GM18507 (cell line): ENCODE results near the gene DEFB113.

Source experiments
- DNase-seq: peaks from one replicate; pipeline ENCODE4 v3.0.0; 2011; ENCODE audit warnings: low read depth; ENCODE audit not compliant: insufficient read length; ENCODE audit errors: extremely low spot score
- FAIRE-seq: peaks from 2 replicates; lab custom pipeline; 2011; peaks lifted over from hg19 to GRCh38; lab: Jason Lieb, UNC

Gene DEFB113

DNA sequence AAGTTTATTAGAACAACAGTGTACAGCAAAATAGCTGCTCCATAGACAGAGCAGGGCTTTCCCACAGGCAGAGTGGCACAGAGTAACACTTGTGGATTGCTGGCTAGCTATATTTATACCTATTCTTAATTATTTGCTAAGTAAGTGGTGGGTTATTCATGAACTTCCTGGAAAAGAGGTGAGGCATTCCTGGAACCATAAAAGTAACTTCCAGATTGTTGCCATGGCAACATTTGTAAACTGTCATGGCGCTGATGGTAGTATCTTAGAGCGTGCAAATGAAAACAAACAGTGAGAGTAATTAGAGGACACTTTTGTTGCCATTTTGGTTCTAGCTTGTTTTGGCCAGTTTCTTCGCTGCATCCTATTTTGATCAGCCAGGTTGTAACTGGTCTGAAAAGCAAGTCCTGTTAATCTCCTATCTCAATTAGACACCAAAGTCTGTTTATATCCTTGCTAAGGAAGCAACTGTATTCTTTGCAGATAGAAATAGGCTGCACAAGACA is 29.4 kb downstream of the DEFB113 start:
- no peak for DNase-seq
- FAIRE-seq: no peak

DNA sequence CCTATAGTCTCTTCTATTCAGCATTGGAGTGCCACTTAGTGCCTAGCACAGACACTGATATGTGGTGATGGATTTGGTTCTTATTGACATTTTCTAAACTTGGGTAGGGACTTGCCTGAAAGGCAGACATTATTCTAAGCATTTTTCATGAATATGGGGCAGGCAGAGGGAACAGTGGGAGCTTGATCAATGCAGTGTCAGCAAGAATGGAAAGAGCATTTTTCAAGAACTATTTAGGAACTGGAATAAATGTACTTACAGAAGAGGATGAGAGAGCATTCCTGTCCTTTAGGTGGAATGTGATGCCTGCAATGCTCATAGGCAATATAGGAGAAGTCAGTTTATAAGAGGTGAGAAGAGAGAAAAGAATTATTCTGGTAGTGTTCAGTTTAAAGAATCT is 31.6 kb downstream of the DEFB113 start:
- no peak for DNase-seq
- no peak for FAIRE-seq

DNA sequence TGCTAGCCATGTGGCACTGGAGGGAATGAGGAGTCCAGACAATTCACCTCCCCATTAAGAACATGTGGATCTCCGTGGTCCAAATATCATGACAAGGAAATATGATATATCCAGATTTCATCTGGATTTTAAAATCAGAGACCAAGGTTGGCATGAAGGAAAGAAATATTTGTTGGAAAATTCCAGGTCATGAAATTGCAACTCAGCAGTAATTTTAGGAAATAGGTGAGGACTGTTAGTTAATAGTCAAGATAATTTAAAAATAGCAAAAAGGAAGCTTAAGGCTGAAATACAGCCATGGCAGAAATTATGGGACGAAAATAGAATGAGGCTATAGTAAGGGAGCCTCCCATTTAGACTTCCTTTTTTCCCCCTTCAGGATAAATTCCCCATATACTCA is 32.4 kb downstream of the DEFB113 start:
- DNase-seq (no peak), FAIRE-seq (no peak)

DNA sequence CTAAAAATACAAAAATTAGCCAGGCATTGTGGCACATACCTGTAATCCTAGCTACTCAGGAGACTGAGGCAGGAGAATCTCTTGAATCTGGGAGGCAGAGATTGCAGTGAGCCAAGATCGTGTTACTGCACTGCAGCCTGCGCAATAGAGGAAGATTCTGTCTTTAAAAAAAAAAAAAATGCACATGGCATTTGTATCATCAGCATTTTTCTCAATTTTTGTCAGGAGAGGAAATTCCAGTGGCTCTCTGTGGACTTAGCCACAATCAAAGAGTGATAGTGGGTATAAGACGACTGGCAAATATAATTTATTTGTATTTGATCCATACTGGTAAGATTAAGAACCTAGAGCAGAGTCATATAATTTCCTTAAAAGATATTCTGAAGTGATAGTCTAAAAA is 34.0 kb downstream of the DEFB113 start:
- FAIRE-seq (no peak), DNase-seq (no peak)

DNA sequence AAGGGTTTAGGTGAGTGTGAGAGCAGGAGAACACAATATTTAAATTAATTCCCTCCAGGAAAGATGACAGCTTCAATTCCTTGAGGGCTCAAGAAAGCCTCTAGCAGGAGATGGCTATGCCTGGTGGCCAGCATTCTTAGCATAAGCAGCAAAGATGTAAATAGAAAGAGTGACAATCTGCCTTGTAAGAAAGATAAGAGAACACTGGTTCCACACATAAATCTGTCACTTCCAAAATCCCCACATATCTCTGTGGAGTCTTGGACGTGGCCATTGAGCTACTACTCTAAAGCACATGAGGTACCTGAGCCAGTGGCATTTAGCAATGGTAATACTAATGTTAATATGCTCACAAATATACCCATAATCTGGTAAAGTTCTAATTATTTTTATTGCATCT is 34.7 kb downstream of the DEFB113 start:
- FAIRE-seq: no peak
- DNase-seq: no peak

DNA sequence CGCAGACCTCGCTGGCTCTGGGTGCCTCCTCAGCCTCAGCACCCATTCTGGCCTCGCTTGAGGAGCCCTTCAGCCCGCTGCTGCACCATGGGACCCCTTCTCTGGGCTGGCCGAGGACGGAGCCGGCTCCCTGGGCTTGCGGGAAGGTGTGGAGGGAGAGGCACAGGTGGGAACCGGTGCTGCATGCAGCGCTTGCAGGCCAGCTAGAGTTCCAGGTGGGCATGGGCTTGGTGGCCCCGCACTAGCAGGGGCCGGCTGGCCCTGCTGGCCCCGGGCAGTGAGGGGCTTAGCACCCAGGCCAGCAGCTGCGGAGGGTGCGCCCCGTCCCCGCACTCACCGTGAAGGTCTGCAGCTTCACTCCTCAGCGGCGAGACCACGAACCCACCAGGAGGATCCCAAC is 35.9 kb downstream of the DEFB113 start:
- FAIRE-seq: no peak
- DNase-seq: no peak

DNA sequence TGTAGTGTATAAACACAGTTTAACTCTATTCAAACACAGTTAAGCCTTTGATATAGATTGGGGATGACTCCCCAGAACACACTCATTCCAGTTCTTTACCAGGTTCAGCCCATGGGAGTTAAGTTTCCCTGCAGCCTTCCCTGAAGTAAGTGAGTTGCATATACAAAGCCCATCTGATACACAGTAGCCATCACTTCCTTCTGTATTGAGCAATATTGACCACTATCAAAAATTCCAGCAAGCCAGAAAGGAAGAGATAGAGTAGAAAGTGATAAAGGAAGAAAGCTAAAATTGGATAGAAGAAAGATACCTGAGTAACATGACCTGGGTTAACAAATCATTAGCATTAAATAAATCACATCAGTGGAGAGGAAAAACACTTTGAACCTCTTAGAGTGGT is 40.1 kb downstream of the DEFB113 start:
- no peak for DNase-seq
- no peak for FAIRE-seq

DNA sequence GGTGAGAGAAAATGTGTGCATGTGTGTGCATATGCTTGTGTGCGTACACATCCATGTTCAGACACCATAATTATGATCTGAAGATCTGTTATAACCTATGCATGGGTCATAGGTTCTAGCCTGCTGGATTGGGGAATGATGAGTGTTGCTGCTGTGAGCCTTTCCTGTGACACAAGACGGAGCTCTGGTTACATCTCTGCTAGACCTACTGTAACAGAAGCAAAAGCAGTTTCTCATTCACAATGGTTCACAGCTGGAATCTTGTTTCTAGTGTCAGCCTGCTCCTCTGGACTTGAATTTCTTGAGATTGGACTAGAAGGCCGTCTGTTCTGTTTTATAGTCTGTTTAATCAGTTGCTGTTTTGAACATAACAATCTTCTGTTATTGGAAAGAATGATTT is 45.6 kb downstream of the DEFB113 start:
- FAIRE-seq: no peak

DNA sequence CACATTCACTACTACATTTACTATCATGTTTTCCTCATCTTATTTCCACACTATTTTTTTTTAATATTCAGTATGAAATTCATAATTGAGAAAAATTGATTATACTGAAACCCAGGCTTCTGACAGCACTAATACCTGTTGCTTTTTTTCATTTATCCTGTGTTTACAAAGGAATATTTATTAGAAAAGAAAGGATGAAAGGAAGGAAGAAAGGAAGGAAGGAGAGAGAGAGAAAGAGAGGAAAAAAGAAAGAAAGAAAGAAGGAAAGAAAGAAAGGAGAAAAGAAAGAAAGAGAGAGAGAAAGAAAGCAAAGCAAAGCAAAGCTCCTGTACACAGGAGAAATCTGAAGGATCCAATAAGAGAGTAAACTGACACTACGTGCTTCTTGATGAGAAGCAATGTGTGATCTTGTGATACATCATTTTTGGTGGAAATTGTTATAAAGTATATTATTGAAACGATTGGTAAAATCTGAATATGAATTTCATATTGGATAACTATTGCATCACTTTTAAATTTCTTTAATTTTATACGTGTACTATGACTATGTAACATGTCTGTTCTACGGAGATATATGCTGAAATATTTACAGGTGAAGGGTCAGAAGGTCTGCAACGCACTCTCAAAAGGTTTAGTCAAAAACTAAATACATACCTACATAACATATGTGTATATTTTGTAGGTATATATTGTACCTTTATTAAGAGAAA is 49.3 kb downstream of the DEFB113 start:
- DNase-seq (no peak), FAIRE-seq (no peak)

More for the DNA sequence above, 45.6 kb downstream of the DEFB113 start:
- no peak for DNase-seq

DNA sequence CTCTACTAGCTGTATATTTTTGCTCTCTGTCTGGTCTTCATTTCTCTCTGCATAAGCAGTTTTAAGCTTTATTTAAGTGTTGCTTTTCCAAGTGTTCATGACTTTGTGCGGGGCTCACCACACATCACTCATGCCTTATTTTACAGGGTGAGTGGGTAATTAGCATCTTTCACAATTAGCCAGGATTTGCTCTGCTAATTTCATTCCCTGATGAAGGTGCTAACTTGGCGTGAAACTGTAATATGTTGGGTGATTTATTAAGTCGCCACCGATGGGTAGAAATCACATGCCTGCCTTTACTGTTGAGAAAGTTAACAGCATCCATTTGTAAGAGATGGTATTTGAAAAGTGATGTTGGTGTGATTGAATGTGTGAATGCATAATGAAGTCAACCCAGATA is 50.2 kb downstream of the DEFB113 start:
- FAIRE-seq: no peak

DNA sequence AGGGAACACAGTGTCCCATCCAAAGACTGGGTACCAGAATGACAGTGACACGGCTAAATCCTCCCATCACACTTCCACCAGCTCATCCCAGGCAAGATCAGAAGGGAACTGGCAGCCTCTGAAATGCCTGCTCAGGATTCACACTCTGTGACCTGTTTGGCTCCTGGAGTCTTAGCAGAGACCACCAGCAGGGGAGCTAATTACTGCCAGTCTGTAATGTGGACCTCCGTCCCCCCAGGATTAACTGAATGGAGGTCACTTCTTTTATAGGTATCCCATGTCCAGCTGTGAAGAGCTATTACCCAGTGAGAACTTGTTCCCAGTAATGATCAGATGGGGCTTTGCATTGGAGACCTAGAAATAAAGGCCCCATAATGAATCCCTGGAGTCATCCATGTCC is 50.6 kb downstream of the DEFB113 start:
- no peak for FAIRE-seq
- DNase-seq: no peak

More for the DNA sequence above, 50.2 kb downstream of the DEFB113 start:
- DNase-seq: no peak
